Calu3 (cell line): Measurements from ENCODE around the gene PCNX4. TPM values are rescaled to one million over a fixed set of nuclear protein-coding genes. Genes with fewer than 3 reads are reported as not detected.

Experiments
- BruUV-seq: library from RNA; stranded (reverse); fragments of 400-500 nt; replicated peaks from 2 replicates; lab custom pipeline; 2021; lab: Mats Ljungman, UMichigan
- CTCF ChIA-PET: fragments of 300-600 bp; sonication (Branson Sonifier 250); formaldehyde crosslinking; loops from one replicate; lab custom pipeline; 2022; ENCODE audit warnings: antibody characterized with exemption; lab: Charles Lee
- DNase-seq: peaks from one replicate; pipeline ENCODE4 v3.0.0; 2022
- H3K27ac Mint-ChIP-seq: one replicate; pipeline ENCODE4 v1.8.0; 2022; ENCODE audit warnings: mixed read lengths; ENCODE audit not compliant: unreplicated experiment
- H3K27me3 Mint-ChIP-seq: one replicate; pipeline ENCODE4 v1.8.0; 2022; ENCODE audit warnings: mixed read lengths; ENCODE audit not compliant: unreplicated experiment
- H3K36me3 Mint-ChIP-seq: one replicate; pipeline ENCODE4 v1.8.0; 2022; ENCODE audit warnings: mild to moderate bottlenecking, moderate library complexity, mixed read lengths; ENCODE audit not compliant: insufficient read depth, unreplicated experiment
- H3K4me1 Mint-ChIP-seq: one replicate; pipeline ENCODE4 v1.8.0; 2022; ENCODE audit warnings: mild to moderate bottlenecking, low read depth, mixed read lengths; ENCODE audit not compliant: unreplicated experiment
- H3K4me3 Mint-ChIP-seq: one replicate; pipeline ENCODE4 v1.8.0; 2022; ENCODE audit warnings: mild to moderate bottlenecking, low read depth, moderate library complexity, mixed read lengths; ENCODE audit not compliant: unreplicated experiment
- H3K9me3 Mint-ChIP-seq: one replicate; pipeline ENCODE4 v1.8.0; 2022; ENCODE audit warnings: low read depth, mixed read lengths; ENCODE audit not compliant: unreplicated experiment
- CTCF ChIP-seq: fragments of 200-600 bp; IDR thresholded peaks from one replicate; pipeline ENCODE4 v1.8.0; 2022; ENCODE audit warnings: antibody characterized with exemption; ENCODE audit not compliant: unreplicated experiment
- intact Hi-C: fragments of 100-400 bp; cut with micrococcal nuclease; formaldehyde crosslinking; loops from one replicate; pipeline ENCODE4 v1.10.0; 2022; ENCODE audit not compliant: unreplicated experiment
- total RNA-seq: library from RNA; stranded (reverse); gene quantifications from 2 replicates; pipeline ENCODE4 v1.2.3, GENCODE V29; 2022

PCNX4 gene
- total RNA-seq, 1 experiment from 2014 or later: 40.1 TPM

- no peak for DNase-seq
- Mint-ChIP-seq H3K27me3 (no peaks in the 10 kb centered on the region), H3K4me3 (no peak overlapping the region), H3K36me3 (no peaks in the 10 kb centered on the region), H3K9me3 (no peaks in the 10 kb centered on the region), H3K4me1 (no peaks in the 10 kb centered on the region), H3K27ac (no peak overlapping the region)
- BruUV-seq: no TSS peak
- no peak for TF ChIP-seq CTCF
- intact Hi-C loops: loop anchor here (1.0 to 10.0 kb wide), 4 partner anchors 119 to 679 kb away; no protein-coding TSS in a partner anchor
- CTCF ChIA-PET: interaction anchor here (0.6 kb wide), 2 partner anchors 219 to 286 kb away, joined by 3 to 4 read pairs; no protein-coding TSS in a partner anchor
Observed at GRCh38 chr14:60183741-60184140, 92.0 kb downstream of the PCNX4 start.

DNA sequence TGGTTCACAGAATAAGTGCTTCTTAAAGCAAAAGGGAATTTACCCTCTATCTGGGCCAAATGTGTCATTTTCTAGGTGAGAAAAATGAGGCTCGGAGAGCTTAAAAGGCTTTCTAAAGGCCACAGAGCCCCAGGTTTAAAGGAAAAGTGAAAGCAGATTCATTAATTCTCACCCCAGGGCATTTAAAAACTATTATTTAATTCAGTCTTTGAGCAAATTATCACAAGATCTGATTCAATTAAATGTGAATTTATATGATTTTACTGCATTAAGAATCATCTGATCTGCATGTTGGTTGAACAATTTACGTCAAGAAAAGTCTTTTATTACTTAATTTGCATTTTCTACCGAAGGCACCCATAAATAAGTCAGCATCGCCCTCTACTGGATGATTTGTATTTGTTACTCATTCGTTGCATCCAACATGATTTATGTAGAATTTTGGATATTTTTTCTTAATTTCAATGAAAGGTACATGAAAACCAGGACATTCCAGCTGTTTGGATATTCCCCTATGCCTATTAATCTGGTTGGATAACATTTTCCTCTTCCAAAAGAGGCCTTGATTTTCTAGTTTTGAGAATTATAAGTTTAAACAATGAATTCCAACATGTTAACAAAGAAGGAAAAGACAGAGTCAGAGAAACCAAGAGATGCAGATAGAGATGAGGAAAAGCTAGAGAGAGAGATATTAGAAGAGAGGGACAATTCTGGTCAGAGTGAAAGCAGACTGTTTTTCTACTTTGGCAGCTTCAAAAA lies 92.6 kb downstream of the PCNX4 start:
- H3K9me3 Mint-ChIP-seq: no peaks in the 10 kb centered on the region

GRCh38 chr14:60184905-60185555 lies 93.3 kb downstream of the PCNX4 start:
- CTCF ChIA-PET: no interaction called here
- Mint-ChIP-seq H3K36me3 (no peaks in the 10 kb centered on the region), H3K27ac (no peak overlapping the region), H3K4me1 (no peaks in the 10 kb centered on the region), H3K4me3 (no peak overlapping the region), H3K27me3 (no peaks in the 10 kb centered on the region), H3K9me3 (no peaks in the 10 kb centered on the region)
- BruUV-seq: no TSS peak
- no peak for DNase-seq
- no peak for TF ChIP-seq CTCF
- intact Hi-C loops: loop anchor here (1.0 to 10.0 kb wide), 4 partner anchors 121 to 680 kb away; no protein-coding TSS in a partner anchor

More for the DNA sequence above, 92.6 kb downstream of the PCNX4 start:
- peak; percentile 36 for DNase-seq
- H3K27ac Mint-ChIP-seq: no peak overlapping the region
- no peaks in the 10 kb centered on the region for H3K27me3 Mint-ChIP-seq
- no peak overlapping the region for H3K4me3 Mint-ChIP-seq
- intact Hi-C loops: loop anchor here (1.0 to 10.0 kb wide), 4 partner anchors 120 to 680 kb away; no protein-coding TSS in a partner anchor
- H3K4me1 Mint-ChIP-seq: no peaks in the 10 kb centered on the region
- TF ChIP-seq CTCF: peak; percentile 29
- no TSS peak for BruUV-seq
- no peaks in the 10 kb centered on the region for H3K36me3 Mint-ChIP-seq
- CTCF ChIA-PET: interaction anchor here (0.6 kb wide), 2 partner anchors 219 to 286 kb away, joined by 3 to 4 read pairs; no protein-coding TSS in a partner anchor

DNA sequence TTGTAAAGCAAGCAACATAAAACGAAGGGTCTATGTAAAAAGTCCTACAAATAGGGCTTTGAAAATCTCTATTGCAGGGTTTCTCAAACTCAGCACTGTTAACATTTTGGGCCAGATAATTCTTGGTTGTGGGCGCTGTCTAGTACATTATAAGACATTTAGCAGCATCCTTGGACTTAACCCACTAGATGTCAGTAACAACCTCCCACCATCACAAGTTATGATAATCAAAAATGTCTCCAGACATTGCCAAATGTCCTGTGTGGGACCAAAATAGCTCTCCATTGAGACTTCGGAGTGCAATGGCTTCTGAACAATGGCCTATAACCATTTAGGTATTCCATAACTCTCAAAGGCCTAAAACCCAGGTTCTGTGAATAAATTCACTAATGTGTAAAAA lies 96.4 kb downstream of the PCNX4 start:
- TF ChIP-seq CTCF: no peak
- no peak overlapping the region for H3K4me3 Mint-ChIP-seq
- no peak for DNase-seq
- H3K27me3 Mint-ChIP-seq: no peaks in the 10 kb centered on the region
- BruUV-seq: no TSS peak
- no peaks in the 10 kb centered on the region for H3K4me1 Mint-ChIP-seq
- CTCF ChIA-PET: interaction anchor here (1.5 kb wide), 1 partner anchor 139 kb away, joined by 4 read pairs; no protein-coding TSS in a partner anchor
- no peaks in the 10 kb centered on the region for H3K36me3 Mint-ChIP-seq
- no peaks in the 10 kb centered on the region for H3K9me3 Mint-ChIP-seq
- H3K27ac Mint-ChIP-seq: no peak overlapping the region
- intact Hi-C loops: loop anchor here (10.0 kb wide), 1 partner anchor 683 kb away; no protein-coding TSS in a partner anchor
